ENCODE results near the gene BLMH.

- TF ChIP-seq ZNF274 (IDR thresholded peaks at IDR 0.05; ENCODE audit: low read depth, low read length) (no peak), YY1 (IDR thresholded peaks at IDR 0.05; ENCODE audit: insufficient read depth, insufficient read length) (no peak), SUZ12 (IDR thresholded peaks at IDR 0.05; ENCODE audit: extremely low read depth, insufficient read depth, insufficient read length) (no peak)
These were observed 25.0 kb upstream of the BLMH start for GRCh38 chr17:30316736-30317135.

Measured in NT2/D1 (cell line).